NCI-H2107 treated with DMSO at 0.1 percent for 48 hours (cell line): ENCODE data around the gene AKR1D1.
"Not testable (repeated sequence)": the region's sequence is repeated elsewhere in the genome, so short reads cannot be mapped to it uniquely, and the experiment has no call there.

ENCODE experiments used
- DNase-seq: peaks from one replicate; lab custom pipeline; 2025; ENCODE audit not compliant: unreplicated experiment; lab: John Stamatoyannopoulos, UW

Gene AKR1D1

GRCh38 chr7:138116892-138117291 is 40.6 kb downstream of the AKR1D1 start:
- no peak for DNase-seq

- DNase-seq: no peak
Measured at GRCh38 chr7:138120140-138120827, 44.0 kb downstream of the AKR1D1 start.

GRCh38 chr7:138122162-138122561 is 45.9 kb downstream of the AKR1D1 start:
- DNase-seq: no peak

GRCh38 chr7:138125119-138125518 is 48.9 kb downstream of the AKR1D1 start:
- DNase-seq: no peak

- no peak for DNase-seq
Measured at GRCh38 chr7:138125598-138126111, 49.4 kb downstream of the AKR1D1 start.

- DNase-seq: no peak
Measured at GRCh38 chr7:138126928-138127327, 50.7 kb downstream of the AKR1D1 start.

GRCh38 chr7:138127996-138128395 is 51.7 kb downstream of the AKR1D1 start:
- no peak for DNase-seq

GRCh38 chr7:138129551-138130165 is 53.4 kb downstream of the AKR1D1 start:
- no peak for DNase-seq

- no peak for DNase-seq
Measured at GRCh38 chr7:138137423-138138171, 61.3 kb downstream of the AKR1D1 start.

- no peak for DNase-seq
Measured at GRCh38 chr7:138138244-138138643, 62.0 kb downstream of the AKR1D1 start.

- DNase-seq: no peak
Measured at GRCh38 chr7:138142583-138143201, 66.4 kb downstream of the AKR1D1 start.

- no peak for DNase-seq
Measured at GRCh38 chr7:138144958-138145357, 68.7 kb downstream of the AKR1D1 start.

- DNase-seq: not testable (repeated sequence)
Measured at GRCh38 chr7:138146221-138146620, 70.0 kb downstream of the AKR1D1 start.

GRCh38 chr7:138146757-138147734 is 70.8 kb downstream of the AKR1D1 start:
- DNase-seq: not testable (repeated sequence)

GRCh38 chr7:138151731-138152577 is 75.7 kb downstream of the AKR1D1 start:
- no peak for DNase-seq

- no peak for DNase-seq
Measured at GRCh38 chr7:138154661-138155060, 78.4 kb downstream of the AKR1D1 start.

GRCh38 chr7:138157702-138158101 is 81.4 kb downstream of the AKR1D1 start:
- DNase-seq: no peak

GRCh38 chr7:138158739-138159528 is 82.7 kb downstream of the AKR1D1 start:
- no peak for DNase-seq
